CD14-positive monocyte (primary cell): ENCODE data around the gene TANC1. TPM values are rescaled to one million over a fixed set of nuclear protein-coding genes. Genes with fewer than 3 reads are reported as not detected.

Experiments
- DNase-seq, 3 donors: peaks; one replicate each; pipeline ENCODE4 v3.0.0-alpha.2; 2011 to 2022
- H2AFZ ChIP-seq: 2 replicates; pipeline ENCODE4 v1.6.0; 2012; ENCODE audit warnings: mild to moderate bottlenecking, low read depth, low read length, inconsistent platforms; ENCODE audit not compliant: insufficient read depth, poor library complexity, severe bottlenecking
- H3K27ac ChIP-seq, 2 donors: 1 replicate in 1 of 2; 2 replicates in 1 of 2; pipeline ENCODE4 v1.5.1; 2012 to 2013; ENCODE audit warnings: low read length in 2 of 2, control low read depth in 1 of 2, inconsistent platforms in 1 of 2, low read depth in 1 of 2, mild to moderate bottlenecking in 1 of 2
- H3K27me3 ChIP-seq, 2 donors: one replicate each; pipeline versions ENCODE4 v1.6.0 to v1.6.1; 2011 to 2013; ENCODE audit warnings: low read length in 2 of 2; ENCODE audit not compliant: control insufficient read depth in 2 of 2, insufficient read depth in 2 of 2
- H3K36me3 ChIP-seq, 2 donors: replicated peaks in 1 of 2; 1 replicate in 1 of 2; 2 replicates in 1 of 2; pipeline versions ENCODE4 v1.5.1 to v1.6.1; 2012 to 2013; ENCODE audit warnings: low read length in 2 of 2, control low read depth in 1 of 2, inconsistent platforms in 1 of 2, mild to moderate bottlenecking in 1 of 2; ENCODE audit not compliant: insufficient read depth in 2 of 2, control insufficient read depth in 1 of 2
- H3K4me1 ChIP-seq, 2 donors: 1 replicate in 1 of 2; 2 replicates in 1 of 2; pipeline versions ENCODE4 v1.5.1 to v1.6.1; 2012 to 2013; ENCODE audit warnings: low read length in 2 of 2, control low read depth in 1 of 2, inconsistent platforms in 1 of 2, mild to moderate bottlenecking in 1 of 2, moderate library complexity in 1 of 2; ENCODE audit not compliant: insufficient read depth in 2 of 2, control insufficient read depth in 1 of 2
- H3K4me2 ChIP-seq: replicated peaks from 2 replicates; pipeline ENCODE3; 2012; ENCODE audit warnings: low read length, moderate library complexity, mild to moderate bottlenecking; ENCODE audit not compliant: poor library complexity, severe bottlenecking; ENCODE audit errors: extremely low read depth
- H3K4me3 ChIP-seq, 3 experiments: fragments of 200-600 bp in 1 of 3; sonication (generic) in 1 of 3; replicated peaks in 1 of 3; 1 replicate in 2 of 3; 2 replicates in 1 of 3; pipeline ENCODE4 v1.5.1; 2011 to 2013; ENCODE audit warnings: low read length in 3 of 3, mild to moderate bottlenecking in 3 of 3, control low read depth in 2 of 3, low read depth in 2 of 3, inconsistent platforms in 1 of 3, moderate library complexity in 1 of 3
- H3K79me2 ChIP-seq: 2 replicates; pipeline ENCODE4 v1.6.0; 2012; ENCODE audit warnings: mild to moderate bottlenecking, control low read depth, inconsistent platforms, low read length, moderate library complexity; ENCODE audit not compliant: insufficient read depth
- H3K9ac ChIP-seq: 2 replicates; pipeline ENCODE4 v1.6.0; 2017; ENCODE audit warnings: low read length, mild to moderate bottlenecking; ENCODE audit not compliant: insufficient read depth, poor library complexity, severe bottlenecking
- H3K9me3 ChIP-seq, 2 donors: replicated peaks in 1 of 2; 1 replicate in 1 of 2; 2 replicates in 1 of 2; pipeline versions ENCODE4 v1.5.1 to v1.6.1; 2012 to 2013; ENCODE audit warnings: low read length in 2 of 2, control low read depth in 1 of 2; ENCODE audit not compliant: control insufficient read depth in 1 of 2, insufficient read depth in 1 of 2
- H4K20me1 ChIP-seq: 2 replicates; pipeline ENCODE4 v1.6.0; 2012; ENCODE audit warnings: mild to moderate bottlenecking, low read length, control low read depth, moderate library complexity; ENCODE audit not compliant: insufficient read depth
- H3K27ac Mint-ChIP-seq, 7 donors: one replicate each; pipeline ENCODE4 v1.8.0; 2020; ENCODE audit warnings: mild to moderate bottlenecking in 7 of 7, mixed read lengths in 7 of 7, moderate library complexity in 6 of 7, inconsistent platforms in 2 of 7
- H3K27me3 Mint-ChIP-seq, 3 donors: one replicate each; pipeline ENCODE4 v1.8.0; 2021 to 2022; ENCODE audit warnings: low read depth in 3 of 3, mild to moderate bottlenecking in 3 of 3, mixed read lengths in 3 of 3, moderate library complexity in 3 of 3, inconsistent platforms in 1 of 3
- H3K36me3 Mint-ChIP-seq, 2 donors: one replicate each; pipeline ENCODE4 v1.8.0; 2020; ENCODE audit warnings: mixed read lengths in 2 of 2, inconsistent platforms in 1 of 2, mild to moderate bottlenecking in 1 of 2
- H3K4me1 Mint-ChIP-seq: one replicate; pipeline ENCODE4 v1.8.0; 2020; ENCODE audit warnings: mild to moderate bottlenecking, mixed read lengths
- H3K4me3 Mint-ChIP-seq, 2 donors: one replicate each; pipeline ENCODE4 v1.8.0; 2020; ENCODE audit warnings: mild to moderate bottlenecking in 2 of 2, mixed read lengths in 2 of 2, moderate library complexity in 1 of 2
- H3K9me3 Mint-ChIP-seq, 7 donors: one replicate each; pipeline ENCODE4 v1.8.0; 2020 to 2022; ENCODE audit warnings: mixed read lengths in 7 of 7, mild to moderate bottlenecking in 6 of 7, moderate library complexity in 6 of 7, inconsistent platforms in 2 of 7
- WGBS: methylation state at CpG from one replicate; pipeline ENCODE4 v1.1.5; 2013; ENCODE audit warnings: missing lambda C conversion rate; ENCODE audit not compliant: insufficient coverage; 5-methylcytosine and 5-hydroxymethylcytosine counted together
- intact Hi-C, 2 donors: fragments of 100-400 bp; cut with micrococcal nuclease; formaldehyde crosslinking; loops; one replicate each; pipeline versions ENCODE4 v1.15.0 to v1.15.1; 2023
- polyA plus RNA-seq, 3 donors: library from polyadenylated mRNA; depleted of rRNA in 1 of 3; unstranded in 2 of 3; stranded (reverse) in 1 of 3; fragments of 300-500 nt in 2 of 3; fragments of >200 nt in 1 of 3; fragmentation: Illumina TruSeq in 2 of 3; gene quantifications; 1 replicate in 2 of 3; 2 replicates in 1 of 3; pipeline ENCODE4 v1.2.3, GENCODE V29; 2012 to 2021
- TF ChIP-seq, protein P1 (sequence below): fragments of 200-600 bp; IDR thresholded peaks from one replicate; pipeline ENCODE4 v1.8.0; 2022; ENCODE audit warnings: antibody characterized with exemption, mild to moderate bottlenecking

TANC1 gene
- polyA plus RNA-seq, 3 donors = 0.04 TPM; not detected in 2

DNA sequence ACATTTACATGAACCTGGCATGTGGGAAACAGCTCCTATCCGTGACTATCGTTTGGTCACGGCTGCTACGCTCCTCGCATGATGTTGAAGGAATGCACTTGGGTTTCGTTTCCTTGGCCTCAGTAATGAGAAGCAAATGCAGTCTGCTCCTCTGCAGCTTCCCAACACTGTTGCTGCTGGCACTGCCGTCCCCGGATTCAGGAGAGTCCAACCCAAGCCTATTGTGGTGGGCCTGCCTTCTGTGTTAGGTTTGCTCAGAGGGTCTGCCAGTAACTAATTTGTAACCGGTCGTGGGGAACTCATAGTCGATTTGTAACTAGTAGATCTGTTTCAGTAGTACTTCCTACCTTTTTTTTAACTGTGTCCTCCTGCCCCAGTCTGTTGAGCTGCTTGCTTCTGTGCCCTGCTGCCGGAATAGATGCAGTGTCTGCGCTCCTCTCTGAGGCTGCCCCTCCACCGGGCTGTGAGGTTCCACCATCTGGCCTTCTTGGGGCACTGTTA is 259.7 kb downstream of the TANC1 start:
- Mint-ChIP-seq H3K4me3 (no peak overlapping the region), H3K27me3 (no peaks in the 10 kb centered on the region), H3K4me1 (peaks cover 9% of the 10 kb centered on the region), H3K27ac (peak overlapping the region in 1 of 7 donors; percentile 11), H3K36me3 (peaks cover 12 to 23% of the 10 kb centered on the region in 2 donors), H3K9me3 (peaks cover 0 to 3% (median 0%) of the 10 kb centered on the region in 7 donors)
- TF ChIP-seq, protein P1, sequence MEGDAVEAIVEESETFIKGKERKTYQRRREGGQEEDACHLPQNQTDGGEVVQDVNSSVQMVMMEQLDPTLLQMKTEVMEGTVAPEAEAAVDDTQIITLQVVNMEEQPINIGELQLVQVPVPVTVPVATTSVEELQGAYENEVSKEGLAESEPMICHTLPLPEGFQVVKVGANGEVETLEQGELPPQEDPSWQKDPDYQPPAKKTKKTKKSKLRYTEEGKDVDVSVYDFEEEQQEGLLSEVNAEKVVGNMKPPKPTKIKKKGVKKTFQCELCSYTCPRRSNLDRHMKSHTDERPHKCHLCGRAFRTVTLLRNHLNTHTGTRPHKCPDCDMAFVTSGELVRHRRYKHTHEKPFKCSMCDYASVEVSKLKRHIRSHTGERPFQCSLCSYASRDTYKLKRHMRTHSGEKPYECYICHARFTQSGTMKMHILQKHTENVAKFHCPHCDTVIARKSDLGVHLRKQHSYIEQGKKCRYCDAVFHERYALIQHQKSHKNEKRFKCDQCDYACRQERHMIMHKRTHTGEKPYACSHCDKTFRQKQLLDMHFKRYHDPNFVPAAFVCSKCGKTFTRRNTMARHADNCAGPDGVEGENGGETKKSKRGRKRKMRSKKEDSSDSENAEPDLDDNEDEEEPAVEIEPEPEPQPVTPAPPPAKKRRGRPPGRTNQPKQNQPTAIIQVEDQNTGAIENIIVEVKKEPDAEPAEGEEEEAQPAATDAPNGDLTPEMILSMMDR = no peak
- intact Hi-C loops = no loop called here
- no peak overlapping the region for H3K9ac ChIP-seq
- H3K79me2 ChIP-seq = no peaks in the 10 kb centered on the region
- H3K36me3 ChIP-seq = peaks cover 0 to 18% of the 10 kb centered on the region in 2 donors
- no peaks in the 10 kb centered on the region for H3K27me3 ChIP-seq
- no peaks in the 10 kb centered on the region for H4K20me1 ChIP-seq
- H3K4me1 ChIP-seq = peaks cover 12 to 13% of the 10 kb centered on the region in 2 donors
- no peak overlapping the region for H3K4me3 ChIP-seq
- H3K4me2 ChIP-seq = no peak overlapping the region
- H3K9me3 ChIP-seq = no peaks in the 10 kb centered on the region
- no peak overlapping the region for H3K27ac ChIP-seq
- 95% methylated on average over 14 of the region's 14 CpGs for WGBS
- no peak for DNase-seq
- H2AFZ ChIP-seq = no peak overlapping the region

DNA sequence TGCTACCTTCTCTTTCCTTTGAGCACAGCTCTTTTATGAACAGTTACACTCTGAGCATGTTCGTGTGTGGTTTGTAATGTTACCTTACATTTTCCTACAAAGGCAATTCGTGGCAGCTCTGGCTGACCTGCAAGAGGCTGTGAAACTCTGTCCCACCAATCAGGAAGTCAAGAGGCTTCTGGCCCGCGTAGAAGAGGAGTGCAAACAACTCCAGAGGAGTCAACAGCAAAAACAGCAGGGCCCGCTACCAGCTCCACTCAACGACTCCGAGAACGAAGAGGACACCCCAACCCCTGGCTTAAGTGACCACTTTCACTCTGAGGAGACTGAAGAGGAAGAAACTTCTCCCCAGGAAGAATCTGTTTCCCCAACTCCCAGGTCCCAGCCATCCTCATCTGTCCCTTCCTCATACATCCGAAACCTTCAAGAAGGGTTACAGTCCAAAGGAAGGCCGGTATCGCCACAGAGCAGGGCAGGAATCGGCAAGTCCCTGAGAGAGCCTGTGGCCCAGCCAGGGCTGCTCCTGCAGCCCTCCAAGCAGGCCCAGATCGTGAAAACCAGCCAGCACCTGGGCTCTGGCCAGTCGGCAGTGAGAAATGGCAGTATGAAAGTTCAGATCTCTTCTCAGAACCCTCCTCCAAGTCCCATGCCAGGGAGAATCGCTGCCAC is 261.2 kb downstream of the TANC1 start:
- Histone ChIP-seq H3K4me2 (no peak overlapping the region), H3K79me2 (no peaks in the 10 kb centered on the region), H3K27ac (no peak overlapping the region), H2AFZ (no peak overlapping the region), H4K20me1 (no peaks in the 10 kb centered on the region), H3K9ac (no peak overlapping the region), H3K4me3 (no peak overlapping the region), H3K27me3 (no peaks in the 10 kb centered on the region), H3K36me3 (peaks cover 6 to 29% of the 10 kb centered on the region in 2 donors), H3K9me3 (no peaks in the 10 kb centered on the region), H3K4me1 (peaks cover 12 to 13% of the 10 kb centered on the region in 2 donors)
- Mint-ChIP-seq H3K36me3 (peaks cover 18 to 34% of the 10 kb centered on the region in 2 donors), H3K4me3 (no peak overlapping the region), H3K27me3 (no peaks in the 10 kb centered on the region), H3K4me1 (peaks cover 9% of the 10 kb centered on the region), H3K9me3 (peaks cover 0 to 3% (median 0%) of the 10 kb centered on the region in 7 donors), H3K27ac (peak overlapping the region in 2 of 7 donors; percentile 48 to 57)
- WGBS = 89% methylated on average over 8 of the region's 15 CpGs
- intact Hi-C loops = no loop called here
- no peak for DNase-seq
- TF ChIP-seq, protein P1 = no peak
